ENCODE measurements around the gene SELENOO. TPM values are rescaled to one million over a fixed set of nuclear protein-coding genes. Genes with fewer than 3 reads are reported as not detected.

Gene SELENOO
- total RNA-seq, 4 donors from 2014 or later, result 48.7 to 101 (median 74.0) TPM

DNA sequence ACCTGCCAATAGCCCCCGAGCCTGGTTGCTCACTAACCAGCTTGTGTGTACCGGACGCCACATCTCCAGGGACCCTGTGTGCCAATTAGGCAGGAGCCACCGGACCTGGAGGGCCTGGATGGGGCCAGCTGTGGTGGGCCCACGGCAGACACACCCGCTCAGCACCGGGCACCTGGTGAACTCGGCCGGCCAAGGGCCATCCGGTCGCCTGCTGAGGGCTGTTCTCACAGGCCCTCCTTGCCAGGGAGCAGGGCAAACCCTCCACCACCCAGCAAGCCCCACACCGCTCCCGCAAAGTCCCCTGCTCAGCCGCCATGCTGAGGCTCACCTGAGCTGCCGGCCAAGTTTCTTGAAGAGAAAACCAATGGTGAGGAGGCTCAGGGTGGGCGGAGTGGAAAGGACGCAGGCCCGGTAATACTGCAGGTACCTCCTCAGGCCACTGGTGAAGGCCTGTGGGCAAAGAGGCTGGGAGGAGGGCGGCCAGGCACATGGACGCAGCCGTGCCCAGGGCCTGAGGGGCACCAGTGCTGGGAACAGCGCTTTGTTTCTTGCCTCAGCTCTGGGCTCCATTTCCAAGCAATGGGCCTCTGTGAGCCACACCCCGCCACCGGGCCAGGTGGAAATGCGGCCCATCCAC lies 26.9 kb downstream of the SELENOO start:
- Histone ChIP-seq H3K27ac (no peak overlapping the region), H3K27me3 (no peaks in the 10 kb centered on the region), H3K9me3 (no peaks in the 10 kb centered on the region), H3K4me1 (no peaks in the 10 kb centered on the region), H3K4me3 (no peak overlapping the region), H3K36me3 (peaks cover 0 to 73% (median 0%) of the 10 kb centered on the region in 3 donors)
- TF ChIP-seq, protein P1, sequence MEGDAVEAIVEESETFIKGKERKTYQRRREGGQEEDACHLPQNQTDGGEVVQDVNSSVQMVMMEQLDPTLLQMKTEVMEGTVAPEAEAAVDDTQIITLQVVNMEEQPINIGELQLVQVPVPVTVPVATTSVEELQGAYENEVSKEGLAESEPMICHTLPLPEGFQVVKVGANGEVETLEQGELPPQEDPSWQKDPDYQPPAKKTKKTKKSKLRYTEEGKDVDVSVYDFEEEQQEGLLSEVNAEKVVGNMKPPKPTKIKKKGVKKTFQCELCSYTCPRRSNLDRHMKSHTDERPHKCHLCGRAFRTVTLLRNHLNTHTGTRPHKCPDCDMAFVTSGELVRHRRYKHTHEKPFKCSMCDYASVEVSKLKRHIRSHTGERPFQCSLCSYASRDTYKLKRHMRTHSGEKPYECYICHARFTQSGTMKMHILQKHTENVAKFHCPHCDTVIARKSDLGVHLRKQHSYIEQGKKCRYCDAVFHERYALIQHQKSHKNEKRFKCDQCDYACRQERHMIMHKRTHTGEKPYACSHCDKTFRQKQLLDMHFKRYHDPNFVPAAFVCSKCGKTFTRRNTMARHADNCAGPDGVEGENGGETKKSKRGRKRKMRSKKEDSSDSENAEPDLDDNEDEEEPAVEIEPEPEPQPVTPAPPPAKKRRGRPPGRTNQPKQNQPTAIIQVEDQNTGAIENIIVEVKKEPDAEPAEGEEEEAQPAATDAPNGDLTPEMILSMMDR (IDR thresholded peaks at IDR 0.05), result no peak
- TF ChIP-seq POLR2A (IDR thresholded peaks at IDR 0.05), result no peak
- no peak for DNase-seq

DNA sequence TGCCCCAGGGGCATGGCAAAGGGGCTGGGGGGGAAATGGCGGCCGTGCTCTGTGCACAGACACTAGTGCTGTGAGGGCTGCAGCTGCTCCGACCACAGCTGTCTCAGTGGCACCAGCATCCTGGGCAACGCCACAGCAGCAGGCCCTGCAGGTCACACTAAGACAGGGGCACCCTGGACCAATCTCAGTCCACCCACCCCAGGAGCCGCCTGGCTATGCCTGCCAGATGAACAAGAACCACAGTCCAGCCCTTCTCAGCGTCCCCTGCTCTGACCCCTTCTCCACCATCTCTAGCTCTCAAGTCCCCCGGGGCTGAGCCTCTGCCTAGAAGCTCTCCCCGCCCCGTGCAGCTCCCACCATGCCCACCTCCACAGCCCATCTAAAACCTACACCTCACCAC lies 27.6 kb downstream of the SELENOO start:
- Histone ChIP-seq H3K27ac (no peak overlapping the region), H3K4me1 (no peaks in the 10 kb centered on the region), H3K4me3 (no peak overlapping the region), H3K36me3 (peaks cover 0 to 73% (median 0%) of the 10 kb centered on the region in 3 donors), H3K27me3 (no peaks in the 10 kb centered on the region), H3K9me3 (no peaks in the 10 kb centered on the region)
- no peak for DNase-seq
- TF ChIP-seq, protein P1 (IDR thresholded peaks at IDR 0.05), result no peak
- TF ChIP-seq POLR2A (IDR thresholded peaks at IDR 0.05), result no peak

DNA sequence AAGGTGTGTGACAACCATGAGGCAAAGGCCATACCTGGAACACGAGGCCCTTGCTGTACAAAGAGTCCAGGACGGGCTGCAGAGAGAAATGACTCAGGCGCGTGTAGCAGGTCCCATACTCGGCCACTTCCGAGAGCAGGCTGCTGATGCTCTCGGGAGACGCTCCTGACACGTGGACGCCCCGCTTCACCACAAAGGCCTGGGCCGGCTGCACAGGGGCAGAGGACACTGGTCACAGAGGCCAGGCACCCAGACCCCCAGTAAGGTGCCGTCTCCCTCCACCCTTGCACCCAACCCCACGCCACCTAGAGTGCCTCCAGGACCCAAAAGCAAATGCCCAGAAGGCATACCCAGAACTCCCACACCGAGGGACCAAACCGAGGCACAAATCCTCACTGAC lies 28.6 kb downstream of the SELENOO start:
- Histone ChIP-seq H3K4me3 (no peak overlapping the region), H3K4me1 (no peaks in the 10 kb centered on the region), H3K27me3 (no peaks in the 10 kb centered on the region), H3K9me3 (no peaks in the 10 kb centered on the region), H3K36me3 (peaks cover 0 to 64% (median 0%) of the 10 kb centered on the region in 3 donors), H3K27ac (no peak overlapping the region)
- TF ChIP-seq POLR2A (IDR thresholded peaks at IDR 0.05), result no peak
- TF ChIP-seq, protein P1 (IDR thresholded peaks at IDR 0.05), result no peak
- no peak for DNase-seq

DNA sequence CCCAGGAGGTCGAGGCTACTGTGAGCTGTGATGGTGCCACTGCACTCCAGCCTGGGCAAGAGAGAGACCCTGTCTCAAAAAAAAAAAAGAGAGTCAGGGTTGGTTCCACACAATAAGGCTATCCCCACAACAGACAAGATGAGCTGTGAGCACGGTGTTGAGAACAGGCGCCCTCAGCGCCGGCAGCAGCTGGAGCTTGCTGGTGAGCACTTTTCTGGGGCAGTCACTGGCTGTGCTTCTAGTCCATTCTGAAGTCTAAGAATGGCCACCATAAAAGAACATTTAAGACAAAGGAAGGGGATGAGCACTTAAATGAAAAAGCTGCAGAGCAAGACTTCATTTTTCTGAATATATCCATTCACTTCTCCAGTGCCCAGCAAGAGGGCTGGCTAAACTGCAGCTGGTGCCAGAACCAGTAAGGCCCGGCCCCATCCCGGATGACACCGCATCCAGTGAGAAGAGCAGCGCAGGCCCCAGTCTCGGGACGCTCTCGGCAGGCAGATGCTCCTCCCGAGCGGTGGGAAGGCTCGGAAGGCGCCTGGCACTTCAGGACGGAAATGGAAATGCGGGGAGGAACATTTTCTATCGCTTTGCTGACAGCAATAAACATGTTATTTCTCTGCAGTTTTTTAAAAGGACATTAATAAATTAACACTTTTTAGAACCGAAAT lies 31.8 kb downstream of the SELENOO start:
- TF ChIP-seq, protein P1 (IDR thresholded peaks at IDR 0.05), result no peak
- no peak for TF ChIP-seq POLR2A (IDR thresholded peaks at IDR 0.05)
- Histone ChIP-seq H3K4me1 (no peaks in the 10 kb centered on the region), H3K9me3 (no peaks in the 10 kb centered on the region), H3K27me3 (no peaks in the 10 kb centered on the region), H3K4me3 (no peak overlapping the region), H3K27ac (no peak overlapping the region), H3K36me3 (peaks cover 0 to 52% (median 0%) of the 10 kb centered on the region in 3 donors)
- DNase-seq, result no peak

DNA sequence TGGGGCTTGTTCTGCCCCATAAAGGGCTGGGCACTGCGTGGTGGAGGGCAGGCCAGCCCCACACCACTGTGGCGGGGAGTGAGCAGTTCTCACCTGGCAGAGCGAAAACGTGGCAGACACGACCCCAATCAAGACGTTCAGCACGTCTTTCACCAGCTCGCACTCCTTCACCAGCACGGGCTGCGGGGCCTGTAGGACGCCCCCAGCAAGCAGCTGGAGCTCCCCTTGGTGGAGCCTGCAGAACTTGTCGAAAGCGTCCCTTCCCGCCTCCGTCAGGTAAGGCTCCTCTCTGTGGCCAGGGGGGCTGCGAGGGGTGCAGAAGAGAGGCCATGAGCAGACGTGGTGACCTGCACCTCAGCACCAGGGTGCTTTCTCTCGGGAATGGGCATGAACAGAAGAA lies 32.4 kb downstream of the SELENOO start:
- no peaks in the 10 kb centered on the region for H3K9me3 ChIP-seq
- no peak for DNase-seq
- TF ChIP-seq, protein P1 (IDR thresholded peaks at IDR 0.05), result no peak
- no peak for TF ChIP-seq POLR2A (IDR thresholded peaks at IDR 0.05)
- no peaks in the 10 kb centered on the region for H3K4me1 ChIP-seq
- H3K27ac ChIP-seq, result no peak overlapping the region
- peaks cover 0 to 46% (median 0%) of the 10 kb centered on the region in 3 donors for H3K36me3 ChIP-seq
- no peaks in the 10 kb centered on the region for H3K27me3 ChIP-seq
- no peak overlapping the region for H3K4me3 ChIP-seq

Data from Peyer's patch (tissue), 4 donors.